ENCODE results near the gene MYOF.

The MYOF gene

GRCh38 chr10:93463723-93464476 is 18.2 kb downstream of the MYOF start:
- no peaks in the 10 kb centered on the region for H3K9me3 ChIP-seq (ENCODE audit: control insufficient read depth, low read depth, low read length)
- H3K27ac ChIP-seq (ENCODE audit: low read length) = no peak overlapping the region
- no peak overlapping the region for H3K9ac ChIP-seq (ENCODE audit: low read length)
- H3K4me3 ChIP-seq (ENCODE audit: low read length) = no peak overlapping the region
- H3K4me1 ChIP-seq (ENCODE audit: control insufficient read depth, low read depth, low read length) = no peaks in the 10 kb centered on the region
- no peaks in the 10 kb centered on the region for H3K36me3 ChIP-seq (ENCODE audit: control insufficient read depth, low read depth, low read length)
- H3K27me3 ChIP-seq (ENCODE audit: control insufficient read depth, insufficient read depth, low read length) = no peaks in the 10 kb centered on the region

DNA sequence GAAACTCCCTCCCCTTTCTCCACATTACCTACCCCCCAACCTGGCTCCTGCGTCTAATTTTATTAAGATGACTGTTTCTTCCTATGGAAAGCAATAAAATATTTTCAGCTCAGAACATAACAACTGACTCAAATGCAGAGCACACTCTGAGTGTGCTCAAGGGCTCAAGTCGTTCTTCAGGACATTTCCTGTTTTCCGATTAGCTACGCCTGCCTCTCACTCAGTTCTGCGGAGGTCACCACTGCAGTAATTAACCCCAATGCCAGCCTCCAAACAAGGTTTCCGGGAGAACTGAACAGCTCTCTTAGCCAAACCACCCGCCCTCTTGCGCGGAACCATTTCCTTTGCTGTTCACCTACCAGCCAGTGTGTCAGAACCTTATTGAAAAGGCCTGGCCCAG is 19.3 kb downstream of the MYOF start:
- Histone ChIP-seq H3K4me3 (ENCODE audit: low read length) (no peak overlapping the region), H3K9ac (ENCODE audit: low read length) (no peak overlapping the region), H3K27me3 (ENCODE audit: control insufficient read depth, insufficient read depth, low read length) (no peaks in the 10 kb centered on the region), H3K36me3 (ENCODE audit: control insufficient read depth, low read depth, low read length) (no peaks in the 10 kb centered on the region), H3K4me1 (ENCODE audit: control insufficient read depth, low read depth, low read length) (no peaks in the 10 kb centered on the region), H3K9me3 (ENCODE audit: control insufficient read depth, low read depth, low read length) (no peaks in the 10 kb centered on the region), H3K27ac (ENCODE audit: low read length) (no peak overlapping the region)

DNA sequence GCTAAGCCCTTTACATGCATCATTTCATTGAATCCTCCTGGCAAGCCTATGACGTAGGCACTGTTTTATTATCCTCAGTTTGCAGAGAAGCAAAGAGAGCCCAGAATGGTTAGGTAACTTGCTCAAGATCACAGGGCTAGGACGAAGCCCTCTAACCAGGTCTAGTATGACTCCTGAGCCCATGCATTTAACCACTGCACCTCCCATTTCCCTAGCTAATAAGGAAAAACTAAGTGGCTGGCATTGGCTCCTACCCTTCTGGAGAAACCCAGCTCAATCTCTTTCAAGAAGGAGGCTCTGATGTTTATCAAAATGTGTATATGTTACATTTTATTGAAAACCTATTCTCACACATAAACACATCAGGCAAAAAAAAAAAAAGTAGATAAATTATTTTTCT is 19.8 kb downstream of the MYOF start:
- Histone ChIP-seq H3K27ac (ENCODE audit: low read length) (no peak overlapping the region), H3K9ac (ENCODE audit: low read length) (no peak overlapping the region)

GRCh38 chr10:93461807-93462178 is 20.3 kb downstream of the MYOF start:
- Histone ChIP-seq H3K9ac (ENCODE audit: low read length) (no peak overlapping the region), H3K36me3 (ENCODE audit: control insufficient read depth, low read depth, low read length) (no peaks in the 10 kb centered on the region), H3K27me3 (ENCODE audit: control insufficient read depth, insufficient read depth, low read length) (no peaks in the 10 kb centered on the region), H3K4me3 (ENCODE audit: low read length) (no peak overlapping the region), H3K4me1 (ENCODE audit: control insufficient read depth, low read depth, low read length) (no peaks in the 10 kb centered on the region), H3K27ac (ENCODE audit: low read length) (no peak overlapping the region), H3K9me3 (ENCODE audit: control insufficient read depth, low read depth, low read length) (no peaks in the 10 kb centered on the region)

More for the DNA sequence above, 19.8 kb downstream of the MYOF start:
- H3K27me3 ChIP-seq (ENCODE audit: control insufficient read depth, insufficient read depth, low read length) = no peaks in the 10 kb centered on the region
- H3K36me3 ChIP-seq (ENCODE audit: control insufficient read depth, low read depth, low read length) = no peaks in the 10 kb centered on the region
- no peak overlapping the region for H3K4me3 ChIP-seq (ENCODE audit: low read length)
- no peaks in the 10 kb centered on the region for H3K4me1 ChIP-seq (ENCODE audit: control insufficient read depth, low read depth, low read length)
- no peaks in the 10 kb centered on the region for H3K9me3 ChIP-seq (ENCODE audit: control insufficient read depth, low read depth, low read length)

GRCh38 chr10:93461109-93461806 is 20.9 kb downstream of the MYOF start:
- Histone ChIP-seq H3K4me3 (ENCODE audit: low read length) (no peak overlapping the region), H3K27ac (ENCODE audit: low read length) (no peak overlapping the region), H3K9me3 (ENCODE audit: control insufficient read depth, low read depth, low read length) (no peaks in the 10 kb centered on the region), H3K4me1 (ENCODE audit: control insufficient read depth, low read depth, low read length) (no peaks in the 10 kb centered on the region), H3K36me3 (ENCODE audit: control insufficient read depth, low read depth, low read length) (no peaks in the 10 kb centered on the region), H3K9ac (ENCODE audit: low read length) (no peak overlapping the region), H3K27me3 (ENCODE audit: control insufficient read depth, insufficient read depth, low read length) (no peaks in the 10 kb centered on the region)

GRCh38 chr10:93459466-93459865 is 22.7 kb downstream of the MYOF start:
- Histone ChIP-seq H3K4me1 (ENCODE audit: control insufficient read depth, low read depth, low read length) (no peaks in the 10 kb centered on the region), H3K36me3 (ENCODE audit: control insufficient read depth, low read depth, low read length) (no peaks in the 10 kb centered on the region), H3K27ac (ENCODE audit: low read length) (no peak overlapping the region), H3K4me3 (ENCODE audit: low read length) (no peak overlapping the region), H3K9ac (ENCODE audit: low read length) (no peak overlapping the region), H3K9me3 (ENCODE audit: control insufficient read depth, low read depth, low read length) (no peaks in the 10 kb centered on the region), H3K27me3 (ENCODE audit: control insufficient read depth, insufficient read depth, low read length) (no peaks in the 10 kb centered on the region)

DNA sequence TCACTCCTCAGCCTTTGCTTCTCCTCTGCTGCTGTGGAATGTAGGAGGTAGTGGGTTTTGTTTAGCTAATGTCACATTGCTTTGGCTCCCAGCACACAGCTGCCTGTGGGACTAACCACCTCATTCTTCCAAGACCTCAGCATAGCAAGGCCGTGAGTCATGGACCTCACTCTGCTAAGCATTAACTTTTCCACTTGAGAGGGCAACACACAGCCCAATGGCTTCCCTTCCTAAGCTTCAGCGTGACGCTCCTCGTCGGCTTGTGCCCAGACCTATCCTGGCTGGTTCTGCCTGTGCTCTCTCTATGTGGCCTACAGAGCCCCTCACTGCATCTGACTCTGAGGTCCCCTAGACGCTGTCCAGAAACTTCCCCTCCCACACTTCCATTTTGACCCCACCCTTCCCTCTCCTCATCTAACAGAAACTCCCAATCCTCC is 23.3 kb downstream of the MYOF start:
- H3K36me3 ChIP-seq (ENCODE audit: control insufficient read depth, low read depth, low read length) = no peaks in the 10 kb centered on the region
- H3K27me3 ChIP-seq (ENCODE audit: control insufficient read depth, insufficient read depth, low read length) = no peaks in the 10 kb centered on the region
- H3K4me3 ChIP-seq (ENCODE audit: low read length) = no peak overlapping the region
- H3K9ac ChIP-seq (ENCODE audit: low read length) = no peak overlapping the region
- no peak overlapping the region for H3K27ac ChIP-seq (ENCODE audit: low read length)
- H3K4me1 ChIP-seq (ENCODE audit: control insufficient read depth, low read depth, low read length) = no peaks in the 10 kb centered on the region
- no peaks in the 10 kb centered on the region for H3K9me3 ChIP-seq (ENCODE audit: control insufficient read depth, low read depth, low read length)

GRCh38 chr10:93457511-93457910 is 24.6 kb downstream of the MYOF start:
- Histone ChIP-seq H3K4me1 (ENCODE audit: control insufficient read depth, low read depth, low read length) (no peaks in the 10 kb centered on the region), H3K27ac (ENCODE audit: low read length) (no peak overlapping the region), H3K9ac (ENCODE audit: low read length) (no peak overlapping the region), H3K4me3 (ENCODE audit: low read length) (no peak overlapping the region), H3K9me3 (ENCODE audit: control insufficient read depth, low read depth, low read length) (no peaks in the 10 kb centered on the region), H3K27me3 (ENCODE audit: control insufficient read depth, insufficient read depth, low read length) (no peaks in the 10 kb centered on the region), H3K36me3 (ENCODE audit: control insufficient read depth, low read depth, low read length) (no peaks in the 10 kb centered on the region)

DNA sequence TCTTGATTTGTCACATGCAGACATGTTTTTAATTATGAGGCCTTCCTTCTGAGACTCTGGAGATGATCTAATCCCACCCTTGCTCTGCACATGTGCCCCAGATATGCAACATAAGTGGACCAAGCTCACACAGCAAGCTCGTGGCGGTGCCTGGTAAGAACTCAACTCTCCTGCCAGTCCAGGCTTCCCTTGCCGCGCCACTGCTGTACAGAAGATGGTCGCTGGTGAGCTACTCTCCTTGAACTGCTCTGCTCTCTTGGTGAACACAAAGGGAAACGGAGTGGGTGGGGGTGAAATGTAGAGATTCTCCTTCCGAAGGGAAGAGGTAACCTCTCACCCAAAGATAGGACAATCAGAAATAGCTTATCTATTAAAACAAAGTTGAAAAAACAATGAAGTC is 25.7 kb downstream of the MYOF start:
- H3K4me3 ChIP-seq (ENCODE audit: low read length) = no peak overlapping the region

GRCh38 chr10:93454736-93455135 is 27.4 kb downstream of the MYOF start:
- Histone ChIP-seq H3K4me1 (ENCODE audit: control insufficient read depth, low read depth, low read length) (no peaks in the 10 kb centered on the region), H3K36me3 (ENCODE audit: control insufficient read depth, low read depth, low read length) (no peaks in the 10 kb centered on the region)

More for the DNA sequence above, 25.7 kb downstream of the MYOF start:
- H3K4me1 ChIP-seq (ENCODE audit: control insufficient read depth, low read depth, low read length) = no peaks in the 10 kb centered on the region
- no peaks in the 10 kb centered on the region for H3K9me3 ChIP-seq (ENCODE audit: control insufficient read depth, low read depth, low read length)
- no peak overlapping the region for H3K9ac ChIP-seq (ENCODE audit: low read length)
- no peak overlapping the region for H3K27ac ChIP-seq (ENCODE audit: low read length)
- H3K27me3 ChIP-seq (ENCODE audit: control insufficient read depth, insufficient read depth, low read length) = no peaks in the 10 kb centered on the region
- no peaks in the 10 kb centered on the region for H3K36me3 ChIP-seq (ENCODE audit: control insufficient read depth, low read depth, low read length)

DNA sequence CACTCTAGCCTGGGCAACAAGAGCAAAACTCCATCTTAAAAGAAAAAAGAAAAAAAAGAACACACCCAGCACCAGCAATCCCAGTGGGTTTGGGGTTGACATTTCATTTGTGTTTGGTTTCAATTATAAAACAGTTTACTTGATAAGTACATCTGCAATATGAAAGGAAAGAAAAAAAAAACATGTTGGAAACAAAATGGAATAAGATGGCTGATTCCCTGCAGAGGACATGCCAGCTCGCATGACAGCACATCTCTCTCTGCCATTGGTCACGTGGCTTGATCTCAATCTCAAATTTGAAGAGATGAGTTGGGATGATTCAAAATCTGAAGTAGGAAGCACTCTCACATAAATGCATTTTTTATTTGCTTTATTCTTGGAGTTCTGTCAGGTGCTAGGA is 28.0 kb downstream of the MYOF start:
- Histone ChIP-seq H3K36me3 (ENCODE audit: control insufficient read depth, low read depth, low read length) (no peaks in the 10 kb centered on the region), H3K27ac (ENCODE audit: low read length) (no peak overlapping the region), H3K27me3 (ENCODE audit: control insufficient read depth, insufficient read depth, low read length) (no peaks in the 10 kb centered on the region), H3K4me1 (ENCODE audit: control insufficient read depth, low read depth, low read length) (no peaks in the 10 kb centered on the region), H3K9ac (ENCODE audit: low read length) (no peak overlapping the region), H3K4me3 (ENCODE audit: low read length) (no peak overlapping the region), H3K9me3 (ENCODE audit: control insufficient read depth, low read depth, low read length) (no peaks in the 10 kb centered on the region)

More at GRCh38 chr10:93454736-93455135, 27.4 kb downstream of the MYOF start:
- Histone ChIP-seq H3K27ac (ENCODE audit: low read length) (no peak overlapping the region), H3K9me3 (ENCODE audit: control insufficient read depth, low read depth, low read length) (no peaks in the 10 kb centered on the region), H3K27me3 (ENCODE audit: control insufficient read depth, insufficient read depth, low read length) (no peaks in the 10 kb centered on the region), H3K4me3 (ENCODE audit: low read length) (no peak overlapping the region), H3K9ac (ENCODE audit: low read length) (no peak overlapping the region)

DNA sequence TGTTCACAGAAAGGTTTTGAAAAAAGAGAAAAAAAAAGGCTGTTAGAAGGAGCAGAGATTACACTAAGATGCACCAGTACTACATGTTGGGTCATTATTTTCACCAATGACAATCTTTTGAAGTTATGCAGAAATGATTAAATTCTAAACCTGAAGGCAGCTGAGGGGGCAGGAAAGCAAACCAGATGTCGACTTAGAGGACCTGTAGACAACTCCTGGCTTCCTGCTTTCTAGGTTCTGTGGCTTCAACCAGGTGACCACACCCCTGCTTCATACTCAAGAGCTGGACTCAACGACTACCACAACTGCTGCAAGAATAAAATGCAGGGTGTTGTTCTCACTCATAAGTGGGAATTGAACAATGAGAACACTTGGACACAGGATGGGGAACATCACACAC is 30.0 kb downstream of the MYOF start:
- H3K27ac ChIP-seq (ENCODE audit: low read length) = no peak overlapping the region
- H3K4me1 ChIP-seq (ENCODE audit: control insufficient read depth, low read depth, low read length) = no peaks in the 10 kb centered on the region
- no peak overlapping the region for H3K9ac ChIP-seq (ENCODE audit: low read length)
- H3K36me3 ChIP-seq (ENCODE audit: control insufficient read depth, low read depth, low read length) = no peaks in the 10 kb centered on the region
- no peak overlapping the region for H3K4me3 ChIP-seq (ENCODE audit: low read length)
- no peaks in the 10 kb centered on the region for H3K27me3 ChIP-seq (ENCODE audit: control insufficient read depth, insufficient read depth, low read length)
- no peaks in the 10 kb centered on the region for H3K9me3 ChIP-seq (ENCODE audit: control insufficient read depth, low read depth, low read length)

Measured in iPS-18a (cell line).